Mammary epithelial cell (primary cell): ENCODE results near the gene NR3C2.

Experiments used
- EZH2 ChIP-seq: IDR thresholded peaks from 2 replicates; pipeline ENCODE4 v1.6.1; 2012; ENCODE audit warnings: low read length, inconsistent platforms, borderline replicate concordance
- TF ChIP-seq, protein P1 (sequence below), 2 donors: IDR thresholded peaks in 1 of 2; conservative IDR thresholded peaks in 1 of 2; 2 replicates each; pipeline ENCODE4 v1.5.1; 2011 to 2012; ENCODE audit warnings: inconsistent platforms in 2 of 2, low read length in 2 of 2, mild to moderate bottlenecking in 2 of 2, control low read depth in 1 of 2, low read depth in 1 of 2; ENCODE audit not compliant: insufficient read depth in 1 of 2; ENCODE audit errors: extremely low read depth in 1 of 2

DNA sequence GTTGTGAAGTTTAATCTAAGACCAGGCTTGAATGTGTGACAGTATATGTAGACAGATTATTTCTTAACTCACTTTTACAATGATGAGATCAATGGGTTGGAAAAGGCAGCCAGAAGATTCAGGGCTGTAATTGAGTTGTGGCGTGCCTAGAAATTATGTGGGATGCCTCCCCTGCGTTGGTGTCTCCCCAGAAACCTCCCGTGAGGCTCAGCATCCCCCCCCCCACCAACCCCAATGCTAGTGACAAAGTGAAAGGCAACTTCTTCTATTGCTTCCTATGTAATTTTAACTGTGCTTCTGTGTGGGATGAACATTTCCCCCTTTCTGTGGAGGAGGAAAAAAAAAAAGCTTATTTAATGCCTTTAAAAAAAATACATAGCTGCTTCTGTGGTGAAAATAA is 412.4 kb downstream of the NR3C2 start:
- TF ChIP-seq, protein P1, sequence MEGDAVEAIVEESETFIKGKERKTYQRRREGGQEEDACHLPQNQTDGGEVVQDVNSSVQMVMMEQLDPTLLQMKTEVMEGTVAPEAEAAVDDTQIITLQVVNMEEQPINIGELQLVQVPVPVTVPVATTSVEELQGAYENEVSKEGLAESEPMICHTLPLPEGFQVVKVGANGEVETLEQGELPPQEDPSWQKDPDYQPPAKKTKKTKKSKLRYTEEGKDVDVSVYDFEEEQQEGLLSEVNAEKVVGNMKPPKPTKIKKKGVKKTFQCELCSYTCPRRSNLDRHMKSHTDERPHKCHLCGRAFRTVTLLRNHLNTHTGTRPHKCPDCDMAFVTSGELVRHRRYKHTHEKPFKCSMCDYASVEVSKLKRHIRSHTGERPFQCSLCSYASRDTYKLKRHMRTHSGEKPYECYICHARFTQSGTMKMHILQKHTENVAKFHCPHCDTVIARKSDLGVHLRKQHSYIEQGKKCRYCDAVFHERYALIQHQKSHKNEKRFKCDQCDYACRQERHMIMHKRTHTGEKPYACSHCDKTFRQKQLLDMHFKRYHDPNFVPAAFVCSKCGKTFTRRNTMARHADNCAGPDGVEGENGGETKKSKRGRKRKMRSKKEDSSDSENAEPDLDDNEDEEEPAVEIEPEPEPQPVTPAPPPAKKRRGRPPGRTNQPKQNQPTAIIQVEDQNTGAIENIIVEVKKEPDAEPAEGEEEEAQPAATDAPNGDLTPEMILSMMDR (conservative IDR thresholded peaks at IDR 0.05 in 1 of 2, IDR thresholded peaks at IDR 0.05 in 1 of 2; ENCODE audit: extremely low read depth in 1 of 2, insufficient read depth in 1 of 2, low read depth in 1 of 2, low read length in 2 of 2): no peak
- TF ChIP-seq EZH2: no peak
